WTC11 (cell line): Measurements from ENCODE around the gene DHX36. TPM values are rescaled to one million over a fixed set of nuclear protein-coding genes. Genes with fewer than 3 reads are reported as not detected.

Source experiments
- ATAC-seq: fragments of 200-7000 bp; cut with Tn5 transposase; 2 replicates; pipeline ENCODE4 v1.10.0; 2021; ENCODE audit warnings: mild to moderate bottlenecking, moderate library complexity
- Bru-seq: library from RNA; stranded (reverse); fragments of 400-500 nt; gene quantifications from one replicate; lab custom pipeline; 2021; lab: Mats Ljungman, UMichigan
- CTCF ChIA-PET: fragments of 300-600 bp; sonication (Branson Sonifier 250); formaldehyde crosslinking; loops from one replicate; lab custom pipeline; 2021; ENCODE audit warnings: antibody characterized with exemption; lab: Charles Lee
- POLR2A ChIA-PET: fragments of 350-600 bp; sonication (Branson Sonifier 250); formaldehyde crosslinking; loops from one replicate; lab custom pipeline; 2021; ENCODE audit warnings: antibody characterized with exemption; lab: Charles Lee
- DNase-seq: peaks from one replicate; pipeline ENCODE4 v3.0.0; 2021; ENCODE audit warnings: low spot score
- H3K27ac Mint-ChIP-seq: 2 replicates; pipeline ENCODE4 v1.8.0; 2021; ENCODE audit warnings: mixed read lengths
- H3K27me3 Mint-ChIP-seq: 2 replicates; pipeline ENCODE4 v1.8.0; 2021; ENCODE audit warnings: low read depth, mild to moderate bottlenecking, moderate library complexity, mixed read lengths
- H3K36me3 Mint-ChIP-seq: 2 replicates; pipeline ENCODE4 v1.8.0; 2021; ENCODE audit warnings: mixed read lengths
- H3K4me1 Mint-ChIP-seq: 2 replicates; pipeline ENCODE4 v1.8.0; 2022; ENCODE audit warnings: mixed read lengths
- H3K4me3 Mint-ChIP-seq: 2 replicates; pipeline ENCODE4 v1.8.0; 2021; ENCODE audit warnings: mild to moderate bottlenecking, moderate library complexity, mixed read lengths
- H3K9me3 Mint-ChIP-seq: 2 replicates; pipeline ENCODE4 v1.8.0; 2021; ENCODE audit warnings: mixed read lengths
- CREM ChIP-seq: sonication (generic); formaldehyde crosslinking; IDR thresholded peaks from 2 replicates; pipeline ENCODE4 v1.8.1; 2022; ENCODE audit warnings: mild to moderate bottlenecking, missing genetic modification reagents, moderate library complexity
- E2F4 ChIP-seq: sonication (generic); formaldehyde crosslinking; IDR thresholded peaks from 2 replicates; pipeline ENCODE4 v1.8.1; 2022; ENCODE audit warnings: low read depth, mild to moderate bottlenecking, moderate library complexity, missing genetic modification reagents, borderline replicate concordance
- ELF4 ChIP-seq: sonication (generic); formaldehyde crosslinking; IDR thresholded peaks from 2 replicates; pipeline ENCODE4 v1.8.1; 2022; ENCODE audit warnings: low read depth, mild to moderate bottlenecking, moderate library complexity, missing genetic modification reagents
- FOXK1 ChIP-seq: sonication (generic); formaldehyde crosslinking; IDR thresholded peaks from 2 replicates; pipeline ENCODE4 v1.8.0; 2022; ENCODE audit warnings: mild to moderate bottlenecking, moderate library complexity, missing genetic modification reagents
- GABPB1 ChIP-seq: sonication (generic); formaldehyde crosslinking; IDR thresholded peaks from 2 replicates; pipeline ENCODE4 v1.8.1; 2023; ENCODE audit warnings: mild to moderate bottlenecking, missing genetic modification reagents
- HMGA2 ChIP-seq: fragments of 250-450 bp; sonication (Bioruptor Pico); IDR thresholded peaks from 2 replicates; pipeline ENCODE4 v1.4.0; 2021; ENCODE audit warnings: mild to moderate bottlenecking, moderate library complexity
- NFATC4 ChIP-seq: fragments of 250-450 bp; sonication (Bioruptor Pico); IDR thresholded peaks from 2 replicates; pipeline ENCODE4 v1.9.0; 2021; ENCODE audit warnings: mild to moderate bottlenecking
- OVOL2 ChIP-seq: fragments of 250-450 bp; sonication (Bioruptor Pico); IDR thresholded peaks from 2 replicates; pipeline ENCODE4 v1.9.0; 2021; ENCODE audit warnings: mild to moderate bottlenecking, borderline replicate concordance
- PREB ChIP-seq: sonication (generic); formaldehyde crosslinking; IDR thresholded peaks from 2 replicates; pipeline ENCODE4 v1.8.1; 2022; ENCODE audit warnings: mild to moderate bottlenecking, missing genetic modification reagents, moderate library complexity, borderline replicate concordance
- SOX15 ChIP-seq: fragments of 250-450 bp; sonication (Bioruptor Pico); IDR thresholded peaks from 2 replicates; pipeline ENCODE4 v1.9.0; 2021; ENCODE audit warnings: mild to moderate bottlenecking
- TEAD1 ChIP-seq: sonication (generic); formaldehyde crosslinking; IDR thresholded peaks from 2 replicates; pipeline ENCODE4 v1.8.0; 2022; ENCODE audit warnings: mild to moderate bottlenecking, missing genetic modification reagents
- ZBTB21 ChIP-seq: sonication (generic); formaldehyde crosslinking; IDR thresholded peaks from 2 replicates; pipeline ENCODE4 v1.8.1; 2023; ENCODE audit warnings: mild to moderate bottlenecking, missing genetic modification reagents, borderline replicate concordance
- ZNF396 ChIP-seq: fragments of 250-450 bp; sonication (Bioruptor Pico); IDR thresholded peaks from 2 replicates; pipeline ENCODE4 v1.8.0; 2021; ENCODE audit warnings: mild to moderate bottlenecking, moderate library complexity, borderline replicate concordance
- ZNF532 ChIP-seq: fragments of 250-450 bp; sonication (Bioruptor Pico); IDR thresholded peaks from 2 replicates; pipeline ENCODE4 v1.9.0; 2021; ENCODE audit warnings: mild to moderate bottlenecking, borderline replicate concordance
- long read RNA-seq, 3 experiments: library from RNA in 1 of 3; library from capped mRNA in 1 of 3; library from polyadenylated mRNA in 1 of 3; unstranded in 2 of 3; stranded (forward) in 1 of 3; transcript quantifications; one replicate each; pipeline ENCODE4 v2.0.0, GENCODE V29; 2021
- total RNA-seq: library from RNA; stranded (reverse); gene quantifications from 3 replicates; pipeline ENCODE4 v1.2.3, GENCODE V29; 2021
- TF ChIP-seq, protein P1 (sequence below): sonication (generic); formaldehyde crosslinking; IDR thresholded peaks from 2 replicates; pipeline ENCODE4 v1.8.1; 2022; ENCODE audit warnings: mild to moderate bottlenecking, moderate library complexity, missing genetic modification reagents
- TF ChIP-seq, protein P2 (sequence below): sonication (generic); formaldehyde crosslinking; IDR thresholded peaks from 2 replicates; pipeline ENCODE4 v1.8.1; 2022; ENCODE audit warnings: missing genetic modification reagents, borderline replicate concordance
- TF ChIP-seq, protein P3 (sequence below): sonication (generic); formaldehyde crosslinking; conservative IDR thresholded peaks from 2 replicates; pipeline ENCODE4 v1.8.1; 2023; ENCODE audit warnings: mild to moderate bottlenecking, low read depth, missing genetic modification reagents, moderate library complexity
- TF ChIP-seq, protein P4 (sequence below): sonication (generic); formaldehyde crosslinking; IDR thresholded peaks from 2 replicates; pipeline ENCODE4 v1.8.0; 2022; ENCODE audit warnings: missing genetic modification reagents

DHX36 gene
- total RNA-seq (90.2 to 100 TPM (median 91.9 TPM) in 3 replicates), Bru-seq, nascent RNA (percentile 95 among the genes with signal in this experiment)
- long read RNA-seq, experiment 1, full-length matches to known transcripts: 195 of 252 reads
- long read RNA-seq, experiment 1, partial matches to known transcripts: 34 of 252 reads
- long read RNA-seq, experiment 1, other reads (novel, unspliced or antisense): 23 of 252 reads
- long read RNA-seq, experiment 2, full-length matches to known transcripts: 21 of 68 reads
- long read RNA-seq, experiment 2, partial matches to known transcripts: 23 of 68 reads
- long read RNA-seq, experiment 2, other reads (novel, unspliced or antisense): 24 of 68 reads
- long read RNA-seq, experiment 3, full-length matches to known transcripts: 28 of 85 reads
- long read RNA-seq, experiment 3, partial matches to known transcripts: 54 of 85 reads
- long read RNA-seq, experiment 3, other reads (novel, unspliced or antisense): 3 of 85 reads

DNA sequence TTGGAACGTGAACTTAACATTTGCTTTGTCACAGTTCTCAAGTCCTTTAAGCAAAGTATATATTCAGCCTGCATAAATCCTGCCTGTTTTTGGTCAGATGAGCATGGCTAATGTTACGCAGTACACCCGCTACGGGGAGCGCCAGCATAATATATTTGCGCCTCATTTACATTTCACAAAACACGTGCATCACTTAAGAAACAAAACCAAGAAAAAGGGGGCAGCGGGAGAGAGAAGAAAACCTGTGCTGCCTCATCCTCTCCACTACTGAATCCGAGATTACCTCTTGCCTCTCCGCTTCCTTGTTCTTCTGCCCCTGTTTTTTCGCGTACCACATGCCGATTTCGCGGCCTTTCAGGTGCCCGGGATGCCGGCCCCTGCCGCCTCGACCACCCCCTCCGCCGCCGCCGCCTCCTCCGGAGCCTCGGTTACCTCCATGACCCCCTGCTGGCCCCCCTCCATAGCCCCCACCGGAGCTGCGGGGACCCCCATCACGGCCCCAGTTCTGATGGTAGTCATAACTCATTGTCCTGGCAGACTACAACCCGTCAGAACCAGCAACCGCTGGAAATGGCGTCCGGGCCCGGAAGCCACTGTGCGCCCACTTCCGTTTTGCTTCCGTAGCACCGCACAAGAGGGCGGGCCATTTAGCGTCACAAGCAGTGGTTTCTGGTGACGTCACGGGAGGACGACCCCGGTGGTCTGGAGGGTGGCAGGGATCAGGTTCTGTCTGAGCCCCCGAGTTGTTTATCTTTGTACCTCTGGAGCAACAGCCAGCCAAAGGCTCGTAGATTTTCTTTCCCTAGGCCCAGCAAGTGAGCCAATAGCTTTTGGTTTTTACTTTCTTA, at the start of gene DHX36:
Gene DHX36, minus strand, starts transcription at position 597 of the 848 bp plus-strand sequence. Its CDS starts 71 bp downstream, at position 526.
- H3K4me1 Mint-ChIP-seq: peaks cover 27% of the 10 kb centered on the region
- H3K9me3 Mint-ChIP-seq: no peaks in the 10 kb centered on the region
- H3K4me3 Mint-ChIP-seq: peak within 1 kb of the TSS; percentile 89
- ChIA-PET POLR2A (interaction anchor here (0.6 kb wide), 2 partner anchors 56 to 60 kb away, joined by 3 to 4 read pairs; no protein-coding TSS in a partner anchor), CTCF (interaction anchor here (1.9 kb wide), 1 partner anchor 228 kb away, joined by 8 read pairs; no protein-coding TSS in a partner anchor)
- ATAC-seq (peak; percentile 93), DNase-seq (peak; percentile 96)
- H3K36me3 Mint-ChIP-seq: peaks cover 9% of the 10 kb centered on the region
- H3K27me3 Mint-ChIP-seq: no peaks in the 10 kb centered on the region
- peak within 1 kb of the TSS; percentile 96 for H3K27ac Mint-ChIP-seq
- no peak for TF ChIP-seq ZNF396 (CRISPR knock-in tag)
- TF ChIP-seq E2F4 (CRISPR knock-in tag): no peak
- TF ChIP-seq NFATC4 (CRISPR knock-in tag): no peak
- TF ChIP-seq ZNF532 (CRISPR knock-in tag): no peak
- no peak for TF ChIP-seq ELF4 (CRISPR knock-in tag)
- TF ChIP-seq, protein P1, sequence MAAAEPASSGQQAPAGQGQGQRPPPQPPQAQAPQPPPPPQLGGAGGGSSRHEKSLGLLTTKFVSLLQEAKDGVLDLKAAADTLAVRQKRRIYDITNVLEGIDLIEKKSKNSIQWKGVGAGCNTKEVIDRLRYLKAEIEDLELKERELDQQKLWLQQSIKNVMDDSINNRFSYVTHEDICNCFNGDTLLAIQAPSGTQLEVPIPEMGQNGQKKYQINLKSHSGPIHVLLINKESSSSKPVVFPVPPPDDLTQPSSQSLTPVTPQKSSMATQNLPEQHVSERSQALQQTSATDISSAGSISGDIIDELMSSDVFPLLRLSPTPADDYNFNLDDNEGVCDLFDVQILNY (CRISPR knock-in tag): no peak
- peak; percentile 76 for TF ChIP-seq FOXK1 (CRISPR knock-in tag)
- peak; percentile 64 for TF ChIP-seq TEAD1 (CRISPR knock-in tag)
- TF ChIP-seq PREB (CRISPR knock-in tag): no peak
- TF ChIP-seq GABPB1 (CRISPR knock-in tag): 0 out of 2 replicates have a peak, but pooled peaks have one; percentile 27
- peak; percentile 99 for TF ChIP-seq ZBTB21
- TF ChIP-seq, protein P2, sequence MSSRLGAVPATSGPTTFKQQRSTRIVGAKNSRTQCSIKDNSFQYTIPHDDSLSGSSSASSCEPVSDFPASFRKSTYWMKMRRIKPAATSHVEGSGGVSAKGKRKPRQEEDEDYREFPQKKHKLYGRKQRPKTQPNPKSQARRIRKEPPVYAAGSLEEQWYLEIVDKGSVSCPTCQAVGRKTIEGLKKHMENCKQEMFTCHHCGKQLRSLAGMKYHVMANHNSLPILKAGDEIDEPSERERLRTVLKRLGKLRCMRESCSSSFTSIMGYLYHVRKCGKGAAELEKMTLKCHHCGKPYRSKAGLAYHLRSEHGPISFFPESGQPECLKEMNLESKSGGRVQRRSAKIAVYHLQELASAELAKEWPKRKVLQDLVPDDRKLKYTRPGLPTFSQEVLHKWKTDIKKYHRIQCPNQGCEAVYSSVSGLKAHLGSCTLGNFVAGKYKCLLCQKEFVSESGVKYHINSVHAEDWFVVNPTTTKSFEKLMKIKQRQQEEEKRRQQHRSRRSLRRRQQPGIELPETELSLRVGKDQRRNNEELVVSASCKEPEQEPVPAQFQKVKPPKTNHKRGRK (CRISPR knock-in tag): no peak
- TF ChIP-seq, protein P3, sequence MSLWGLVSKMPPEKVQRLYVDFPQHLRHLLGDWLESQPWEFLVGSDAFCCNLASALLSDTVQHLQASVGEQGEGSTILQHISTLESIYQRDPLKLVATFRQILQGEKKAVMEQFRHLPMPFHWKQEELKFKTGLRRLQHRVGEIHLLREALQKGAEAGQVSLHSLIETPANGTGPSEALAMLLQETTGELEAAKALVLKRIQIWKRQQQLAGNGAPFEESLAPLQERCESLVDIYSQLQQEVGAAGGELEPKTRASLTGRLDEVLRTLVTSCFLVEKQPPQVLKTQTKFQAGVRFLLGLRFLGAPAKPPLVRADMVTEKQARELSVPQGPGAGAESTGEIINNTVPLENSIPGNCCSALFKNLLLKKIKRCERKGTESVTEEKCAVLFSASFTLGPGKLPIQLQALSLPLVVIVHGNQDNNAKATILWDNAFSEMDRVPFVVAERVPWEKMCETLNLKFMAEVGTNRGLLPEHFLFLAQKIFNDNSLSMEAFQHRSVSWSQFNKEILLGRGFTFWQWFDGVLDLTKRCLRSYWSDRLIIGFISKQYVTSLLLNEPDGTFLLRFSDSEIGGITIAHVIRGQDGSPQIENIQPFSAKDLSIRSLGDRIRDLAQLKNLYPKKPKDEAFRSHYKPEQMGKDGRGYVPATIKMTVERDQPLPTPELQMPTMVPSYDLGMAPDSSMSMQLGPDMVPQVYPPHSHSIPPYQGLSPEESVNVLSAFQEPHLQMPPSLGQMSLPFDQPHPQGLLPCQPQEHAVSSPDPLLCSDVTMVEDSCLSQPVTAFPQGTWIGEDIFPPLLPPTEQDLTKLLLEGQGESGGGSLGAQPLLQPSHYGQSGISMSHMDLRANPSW (CRISPR knock-in tag): no peak
- TF ChIP-seq HMGA2 (CRISPR knock-in tag): no peak
- TF ChIP-seq, protein P4, sequence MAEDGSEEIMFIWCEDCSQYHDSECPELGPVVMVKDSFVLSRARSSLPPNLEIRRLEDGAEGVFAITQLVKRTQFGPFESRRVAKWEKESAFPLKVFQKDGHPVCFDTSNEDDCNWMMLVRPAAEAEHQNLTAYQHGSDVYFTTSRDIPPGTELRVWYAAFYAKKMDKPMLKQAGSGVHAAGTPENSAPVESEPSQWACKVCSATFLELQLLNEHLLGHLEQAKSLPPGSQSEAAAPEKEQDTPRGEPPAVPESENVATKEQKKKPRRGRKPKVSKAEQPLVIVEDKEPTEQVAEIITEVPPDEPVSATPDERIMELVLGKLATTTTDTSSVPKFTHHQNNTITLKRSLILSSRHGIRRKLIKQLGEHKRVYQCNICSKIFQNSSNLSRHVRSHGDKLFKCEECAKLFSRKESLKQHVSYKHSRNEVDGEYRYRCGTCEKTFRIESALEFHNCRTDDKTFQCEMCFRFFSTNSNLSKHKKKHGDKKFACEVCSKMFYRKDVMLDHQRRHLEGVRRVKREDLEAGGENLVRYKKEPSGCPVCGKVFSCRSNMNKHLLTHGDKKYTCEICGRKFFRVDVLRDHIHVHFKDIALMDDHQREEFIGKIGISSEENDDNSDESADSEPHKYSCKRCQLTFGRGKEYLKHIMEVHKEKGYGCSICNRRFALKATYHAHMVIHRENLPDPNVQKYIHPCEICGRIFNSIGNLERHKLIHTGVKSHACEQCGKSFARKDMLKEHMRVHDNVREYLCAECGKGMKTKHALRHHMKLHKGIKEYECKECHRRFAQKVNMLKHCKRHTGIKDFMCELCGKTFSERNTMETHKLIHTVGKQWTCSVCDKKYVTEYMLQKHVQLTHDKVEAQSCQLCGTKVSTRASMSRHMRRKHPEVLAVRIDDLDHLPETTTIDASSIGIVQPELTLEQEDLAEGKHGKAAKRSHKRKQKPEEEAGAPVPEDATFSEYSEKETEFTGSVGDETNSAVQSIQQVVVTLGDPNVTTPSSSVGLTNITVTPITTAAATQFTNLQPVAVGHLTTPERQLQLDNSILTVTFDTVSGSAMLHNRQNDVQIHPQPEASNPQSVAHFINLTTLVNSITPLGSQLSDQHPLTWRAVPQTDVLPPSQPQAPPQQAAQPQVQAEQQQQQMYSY (CRISPR knock-in tag): no peak
- TF ChIP-seq SOX15 (CRISPR knock-in tag): no peak
- no peak for TF ChIP-seq OVOL2 (CRISPR knock-in tag)
- peak; percentile 90 for TF ChIP-seq CREM (CRISPR knock-in tag)
